Ovary (tissue), 3 donors: Measurements from ENCODE around the gene HACD2.

Source experiments
- CTCF ChIP-seq, 3 donors: fragments of 450-650 bp in 2 of 3; fragments of 200-600 bp in 1 of 3; IDR thresholded peaks; one replicate each; pipeline versions ENCODE4 v1.5.1 to v1.8.0; 2016 to 2022; ENCODE audit warnings: antibody characterized with exemption in 3 of 3, mild to moderate bottlenecking in 1 of 3
- EP300 ChIP-seq: sonication (generic); formaldehyde crosslinking; IDR thresholded peaks from one replicate; pipeline ENCODE4 v1.6.1; 2017; ENCODE audit warnings: antibody characterized with exemption
- POLR2A ChIP-seq: fragments of 450-650 bp; IDR thresholded peaks from one replicate; pipeline ENCODE4 v1.6.1; 2017; ENCODE audit warnings: antibody characterized with exemption, mild to moderate bottlenecking, moderate library complexity
- donor health status: DM: no; HTN: no; CAD: no.

- TF ChIP-seq CTCF (IDR thresholded peaks at IDR 0.05): peak in 1 of 3 donors; percentile 32
- no peak for TF ChIP-seq EP300
- TF ChIP-seq POLR2A: no peak
Measured at GRCh38 chr3:123447749-123448517, 136.9 kb downstream of the HACD2 start.
